NCI-H2227 (cell line): ENCODE measurements around the gene STK32A.

Experiments
- DNase-seq: peaks from one replicate; lab custom pipeline; 2025; ENCODE audit not compliant: unreplicated experiment; lab: John Stamatoyannopoulos, UW

Gene STK32A

DNA sequence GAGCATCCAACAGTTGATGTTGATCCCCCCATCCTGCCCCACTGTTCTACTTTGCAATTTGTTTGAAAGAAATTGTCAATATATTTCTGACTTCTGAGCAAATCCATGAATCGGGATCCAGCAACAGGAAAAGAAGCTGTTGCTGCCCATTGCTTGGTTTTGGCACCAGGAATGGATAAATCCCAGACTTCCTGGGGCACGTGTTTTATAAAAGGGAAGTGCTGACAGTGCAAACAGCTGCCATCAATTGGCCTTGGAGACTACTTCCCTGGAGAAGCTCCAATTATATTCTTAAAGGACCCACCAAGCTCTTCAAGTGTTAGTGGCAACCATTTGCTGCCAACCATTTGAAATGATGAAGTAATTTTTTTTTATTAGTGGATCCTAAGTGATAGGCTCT, 13.7 kb downstream of the STK32A start:
- no peak for DNase-seq

DNA sequence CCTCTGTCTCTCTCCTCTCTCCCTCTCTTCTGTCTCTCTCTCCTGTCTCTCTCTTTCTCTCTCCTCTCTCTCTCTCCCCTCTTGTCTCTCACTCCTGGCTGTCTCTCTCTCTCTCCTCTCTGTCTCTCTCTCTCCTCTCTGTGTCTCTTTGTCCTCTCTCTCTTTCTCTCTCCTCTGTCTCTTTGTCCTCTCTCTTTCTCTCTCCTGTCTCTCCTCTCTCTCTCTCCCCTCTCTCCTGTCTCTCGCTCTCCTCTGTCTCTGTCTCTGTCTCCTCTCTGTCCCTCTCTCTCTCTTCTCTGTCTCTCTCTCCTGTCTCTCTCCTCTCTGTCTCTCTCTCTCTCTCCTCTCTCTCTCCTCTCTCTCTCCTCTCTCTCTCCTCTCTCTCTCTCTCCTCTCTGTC, 25.0 kb downstream of the STK32A start:
- no peak for DNase-seq

DNA sequence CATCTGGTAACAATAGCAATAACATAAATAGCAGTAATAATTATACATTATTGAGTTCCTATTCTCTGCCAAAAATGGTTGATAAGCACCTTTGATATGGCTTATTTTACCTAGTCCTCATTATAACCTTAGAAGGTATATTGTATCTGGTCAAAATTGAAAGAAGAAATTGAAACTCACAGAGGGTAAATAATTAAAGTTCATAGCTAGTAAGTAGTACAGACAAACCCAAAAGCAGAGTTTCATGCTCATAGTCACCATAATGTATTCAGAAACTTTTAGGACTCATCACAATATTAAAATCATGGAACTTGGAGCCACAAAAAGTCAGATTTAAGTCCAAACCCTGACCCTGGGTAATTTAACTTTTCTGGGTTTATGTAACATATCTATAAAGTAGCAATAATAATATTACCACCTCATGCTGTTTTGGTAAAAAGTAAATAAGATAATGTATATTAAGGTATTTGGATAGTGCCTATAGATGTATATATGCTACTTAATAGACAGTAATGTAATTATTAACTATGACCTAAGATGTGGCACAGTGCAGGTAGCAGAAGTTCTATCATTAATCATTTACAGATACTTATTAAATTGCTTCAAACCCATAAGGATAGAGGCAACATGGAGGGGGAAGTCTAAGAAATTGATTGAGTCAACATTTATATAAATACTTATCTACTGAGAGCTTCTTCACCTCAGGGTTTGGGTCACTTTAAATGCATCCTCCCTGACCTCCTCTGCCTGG, 32.4 kb downstream of the STK32A start:
- no peak for DNase-seq

DNA sequence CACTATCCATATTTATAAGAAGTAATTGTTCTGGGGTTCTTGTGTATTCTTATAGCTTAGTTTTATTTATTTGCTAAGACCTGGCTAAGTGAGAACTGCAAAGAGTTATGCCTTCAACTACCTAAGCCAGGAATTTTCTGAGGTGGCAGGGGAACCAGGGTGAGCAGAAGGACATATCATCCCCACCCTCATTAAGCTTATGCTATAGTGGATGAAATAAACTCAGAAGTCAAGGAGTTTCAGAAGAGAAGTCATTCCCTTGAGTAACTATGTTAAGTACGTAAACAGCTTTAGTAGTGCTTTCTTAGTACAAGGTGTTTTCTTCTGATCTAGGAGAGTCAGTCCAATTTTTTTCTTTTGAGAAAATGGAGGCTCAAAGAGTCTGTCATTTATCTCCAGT, 41.7 kb downstream of the STK32A start:
- no peak for DNase-seq

DNA sequence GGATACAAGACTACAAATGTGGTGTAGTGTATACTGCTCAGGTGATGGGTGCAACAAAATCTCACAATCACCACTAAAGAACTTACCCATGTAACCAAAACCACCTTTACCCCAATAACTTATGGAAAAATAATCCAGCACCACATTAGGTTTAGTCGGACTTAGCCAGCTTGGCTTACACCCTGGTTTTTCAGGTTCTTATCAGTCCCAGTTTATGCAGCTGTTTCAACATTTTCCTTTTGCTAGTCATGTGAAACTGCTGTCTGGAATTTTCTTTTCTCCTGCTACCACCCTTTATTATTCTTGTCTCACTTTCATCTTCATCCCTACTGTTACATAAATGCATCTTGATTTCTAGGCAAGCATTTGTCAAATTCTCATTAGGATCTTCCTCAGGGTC, 51.5 kb downstream of the STK32A start:
- DNase-seq: no peak

DNA sequence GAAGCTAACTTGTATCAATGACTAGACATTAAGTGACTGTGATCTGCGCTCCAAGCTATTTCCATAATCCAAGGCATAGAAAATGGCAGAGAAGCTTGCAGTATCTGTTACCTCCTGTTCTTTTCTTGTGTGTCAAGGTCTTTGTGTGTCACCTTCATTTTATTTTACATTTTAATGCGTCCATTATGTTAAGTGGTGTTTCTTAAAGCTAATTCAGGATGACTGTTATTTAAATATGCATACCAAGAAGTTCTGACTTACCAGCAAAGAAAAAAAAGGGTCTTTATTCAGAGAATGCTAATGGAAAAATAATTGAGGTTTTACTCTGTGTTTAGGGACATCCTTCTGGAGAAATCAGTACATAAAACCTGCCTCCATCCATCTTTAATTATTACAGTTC, 52.3 kb downstream of the STK32A start:
- no peak for DNase-seq

DNA sequence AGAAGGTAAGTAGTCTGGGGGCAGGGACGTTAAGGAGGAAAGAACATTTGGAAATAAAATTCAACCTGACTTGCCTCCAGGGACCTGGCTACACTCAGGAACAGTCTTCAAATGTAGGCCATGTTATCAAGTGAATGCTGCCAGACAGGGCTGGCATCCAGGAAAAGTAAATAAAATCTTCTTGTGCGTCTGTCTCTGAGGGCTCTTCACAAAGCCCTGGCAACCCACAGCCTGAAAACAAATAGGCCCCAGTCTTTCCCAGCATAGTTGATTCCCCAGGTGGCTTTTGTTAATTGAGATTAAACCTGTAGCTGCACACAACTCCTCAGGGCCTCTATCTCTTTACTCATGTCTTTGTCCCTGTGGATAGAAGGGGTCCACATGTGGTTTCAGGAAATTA, 55.4 kb downstream of the STK32A start:
- no peak for DNase-seq

DNA sequence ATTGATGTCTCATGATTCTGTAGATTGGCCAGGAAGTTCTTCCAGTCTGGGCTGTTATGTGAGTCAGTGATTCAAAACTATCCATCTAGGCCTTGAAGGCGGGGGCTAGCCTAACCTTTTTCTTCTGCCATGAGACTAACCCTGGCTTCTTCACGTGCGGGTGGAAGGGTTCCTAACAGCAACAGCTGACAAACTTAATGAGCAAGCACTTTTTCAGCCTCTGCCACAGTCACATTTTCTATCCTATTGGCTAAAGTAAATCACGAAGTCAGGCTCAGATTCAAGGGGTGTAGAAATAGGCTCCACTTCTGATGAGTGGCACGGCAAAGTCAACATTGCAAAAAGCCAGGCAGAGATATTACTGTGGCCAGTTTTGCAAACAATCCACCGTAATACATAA, 68.4 kb downstream of the STK32A start:
- no peak for DNase-seq

DNA sequence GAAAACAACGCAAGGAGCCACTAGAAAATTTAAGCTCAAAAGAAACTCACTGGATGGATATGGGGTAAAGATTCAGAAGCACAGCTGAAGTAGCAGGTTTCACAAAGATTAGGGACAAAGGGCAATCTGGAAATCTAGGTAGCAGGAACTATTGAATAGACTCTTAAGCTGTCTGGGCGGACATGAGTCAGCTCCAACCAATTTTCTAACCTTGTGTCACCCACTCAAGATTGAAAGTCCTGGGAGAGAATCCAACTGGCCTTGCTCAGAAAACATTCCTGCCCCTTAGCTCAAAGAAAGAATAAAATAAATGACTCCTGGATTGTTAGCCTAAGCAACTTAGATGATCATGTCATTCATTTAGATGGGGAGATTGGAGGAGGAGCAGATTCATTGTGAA, 69.2 kb downstream of the STK32A start:
- no peak for DNase-seq

DNA sequence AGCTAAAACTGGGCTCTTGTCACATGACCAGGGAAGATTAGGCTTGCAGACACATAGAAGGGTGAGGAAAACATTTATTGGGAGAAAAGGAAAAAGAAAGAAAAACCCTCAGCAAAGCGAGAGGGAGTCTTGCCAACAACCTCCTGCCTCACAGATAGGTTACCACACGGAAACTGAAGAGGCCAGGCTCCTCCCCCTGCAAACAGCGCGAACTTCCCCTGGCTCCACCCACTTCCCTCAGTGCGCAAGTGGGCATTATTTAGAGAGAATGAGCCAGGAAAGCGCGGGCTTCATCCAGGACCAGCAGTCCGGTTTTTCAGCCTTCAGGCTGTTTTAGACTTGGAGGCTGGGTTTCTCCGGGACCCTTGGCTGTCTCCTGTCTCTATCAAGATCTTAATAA, 70.3 kb downstream of the STK32A start:
- DNase-seq: no peak

DNA sequence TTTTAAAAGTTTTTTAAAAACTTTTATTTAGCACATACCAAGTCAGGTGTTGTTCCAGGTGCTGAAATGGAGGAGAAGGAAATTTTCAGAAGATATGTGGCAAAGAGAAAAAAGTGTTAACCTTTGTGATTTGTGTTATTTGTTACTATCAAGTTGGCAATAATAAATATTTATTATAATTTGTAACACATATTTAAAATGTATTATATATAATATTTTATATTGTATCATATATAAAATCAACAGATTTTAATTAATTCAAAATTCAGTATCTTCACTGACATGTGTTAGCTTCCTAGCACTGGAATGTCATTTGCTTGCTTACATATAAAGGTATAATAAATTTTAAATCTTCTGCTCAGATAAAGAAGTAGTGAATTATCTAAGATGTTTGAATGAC, 71.5 kb downstream of the STK32A start:
- no peak for DNase-seq

DNA sequence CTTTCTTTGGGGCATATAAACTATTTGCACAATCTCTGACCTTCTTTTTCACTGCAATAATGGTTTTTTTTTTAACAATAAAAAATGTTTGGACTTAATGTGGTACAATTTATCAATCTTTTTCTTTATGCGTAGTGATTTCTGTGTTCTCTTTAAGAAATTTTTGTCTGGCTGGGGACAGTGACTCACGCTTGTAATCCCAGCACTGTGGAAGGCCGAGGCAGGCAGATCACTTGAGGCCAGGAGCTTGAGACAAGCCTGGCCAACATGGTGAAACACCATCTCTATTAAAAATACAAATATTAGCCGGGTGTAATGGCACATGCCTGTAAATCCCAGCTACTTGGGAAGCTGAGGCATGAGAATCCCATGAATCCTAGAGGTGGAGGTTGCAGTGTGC, 72.3 kb downstream of the STK32A start:
- DNase-seq: no peak

DNA sequence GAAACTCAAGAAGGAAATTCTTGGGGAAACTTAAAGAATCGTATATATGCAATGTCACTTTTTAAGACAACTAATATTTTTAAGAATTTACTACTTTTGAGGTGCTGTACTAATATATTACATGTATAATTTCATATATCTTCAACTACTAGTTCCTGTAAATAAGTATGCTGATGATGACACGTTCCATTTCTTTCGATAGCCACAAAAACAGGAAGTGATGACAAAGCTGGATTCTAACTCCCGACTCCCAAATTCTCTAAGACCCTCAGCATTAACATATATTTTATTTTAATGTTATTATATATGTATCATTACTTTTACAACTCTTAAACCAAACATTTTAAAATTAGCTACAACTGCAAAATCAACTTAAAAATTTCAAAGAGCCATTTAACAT, 74.8 kb downstream of the STK32A start:
- no peak for DNase-seq

DNA sequence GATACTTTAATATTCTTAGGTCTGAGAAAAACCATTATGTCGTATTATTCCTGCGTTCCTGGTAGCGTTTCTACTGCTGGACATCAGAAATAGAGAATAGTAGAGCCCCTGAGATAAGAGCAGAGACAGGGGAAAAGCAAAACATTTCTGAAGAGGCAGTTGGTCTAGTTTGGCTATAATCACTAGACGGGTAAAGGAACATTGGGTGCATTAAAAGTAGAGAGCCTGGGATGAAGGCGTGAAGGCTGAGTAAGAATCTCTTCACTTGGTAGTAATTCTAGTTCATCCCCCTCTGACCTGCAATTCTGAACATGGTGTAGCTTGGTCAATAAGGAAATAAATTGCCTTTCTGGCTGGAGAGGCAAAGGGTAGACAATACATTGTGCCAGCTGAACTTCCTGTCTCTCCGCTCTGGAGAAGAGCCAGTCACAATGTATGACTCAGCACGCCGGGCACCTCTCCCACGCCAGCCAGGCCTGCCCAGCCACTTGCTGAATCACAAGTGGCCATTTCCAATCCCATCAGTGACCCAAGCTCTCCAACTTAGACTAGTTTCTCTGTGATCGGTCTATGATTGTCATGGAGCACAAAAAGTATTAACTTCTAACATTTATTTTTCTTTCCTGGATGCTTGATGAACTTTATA, 75.4 kb downstream of the STK32A start:
- peak; percentile 47 for DNase-seq

DNA sequence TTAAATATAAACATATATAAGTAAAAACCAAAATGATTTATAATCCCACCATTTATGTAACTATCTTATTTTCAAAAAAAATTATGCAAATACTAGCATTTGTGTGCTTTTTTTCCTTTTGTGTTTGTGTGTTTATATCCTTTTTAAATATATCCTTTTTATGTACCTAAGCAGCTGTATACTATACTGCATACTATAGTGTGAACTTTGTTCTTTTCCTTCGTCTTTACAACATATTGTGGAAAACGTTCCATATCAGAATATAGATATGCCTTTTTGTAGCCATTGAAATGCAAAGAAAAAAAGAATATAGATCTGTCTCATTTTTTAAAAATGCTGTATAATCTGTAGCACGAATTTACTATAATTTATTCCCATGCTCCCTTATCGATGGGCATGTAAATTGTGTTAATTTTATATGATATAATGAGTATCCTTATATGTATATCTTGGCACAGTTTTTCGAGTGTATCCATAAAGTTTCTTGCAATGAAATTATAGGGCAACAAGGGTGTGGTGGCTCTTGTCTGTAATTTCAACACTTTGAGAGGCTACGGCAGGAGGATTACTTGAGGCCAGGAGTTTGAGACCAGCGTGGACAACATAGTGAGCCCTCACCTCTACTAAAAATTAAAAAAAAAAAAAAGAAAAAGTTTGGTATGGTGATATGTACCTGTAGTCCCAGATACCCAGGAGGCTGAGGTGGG, 83.3 kb downstream of the STK32A start:
- DNase-seq: no peak

DNA sequence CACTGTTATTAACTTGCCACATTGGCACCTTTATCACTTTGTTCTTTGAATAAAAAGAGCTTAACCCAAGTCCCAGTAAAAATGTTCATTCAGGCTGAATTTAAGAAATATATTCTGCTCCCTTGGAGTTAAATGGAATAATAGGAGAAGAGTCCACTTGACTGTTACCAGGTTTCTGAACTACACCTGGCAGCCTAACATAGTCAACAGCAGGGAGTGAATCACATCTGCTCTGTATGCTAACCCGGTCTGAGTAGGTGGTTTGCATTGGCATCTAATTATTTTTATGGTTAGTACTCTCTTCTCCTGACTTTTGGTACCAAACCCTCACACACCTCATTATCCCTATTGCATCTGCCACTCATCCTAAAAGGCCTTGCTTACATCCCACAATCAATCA, 86.7 kb downstream of the STK32A start:
- DNase-seq: peak; percentile 42

DNA sequence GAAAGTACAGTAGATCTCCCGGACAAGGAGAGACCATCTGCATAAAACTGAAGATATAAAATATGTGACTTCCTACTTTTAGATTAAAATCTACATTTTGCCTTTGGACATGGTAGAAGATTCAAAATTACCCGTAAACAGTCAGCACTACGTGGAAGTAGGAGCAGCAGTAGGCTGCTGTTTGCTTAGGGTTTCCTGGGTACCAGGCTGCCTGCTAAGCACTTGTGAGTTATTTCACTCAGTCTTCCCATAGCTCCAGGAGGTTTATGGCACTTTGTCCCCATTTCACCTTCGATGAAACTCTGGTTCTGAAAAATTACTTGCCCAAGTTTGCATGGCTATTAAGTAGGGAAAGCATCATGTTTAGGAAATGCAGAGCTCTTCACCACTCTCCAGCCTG, 92.6 kb downstream of the STK32A start:
- no peak for DNase-seq

DNA sequence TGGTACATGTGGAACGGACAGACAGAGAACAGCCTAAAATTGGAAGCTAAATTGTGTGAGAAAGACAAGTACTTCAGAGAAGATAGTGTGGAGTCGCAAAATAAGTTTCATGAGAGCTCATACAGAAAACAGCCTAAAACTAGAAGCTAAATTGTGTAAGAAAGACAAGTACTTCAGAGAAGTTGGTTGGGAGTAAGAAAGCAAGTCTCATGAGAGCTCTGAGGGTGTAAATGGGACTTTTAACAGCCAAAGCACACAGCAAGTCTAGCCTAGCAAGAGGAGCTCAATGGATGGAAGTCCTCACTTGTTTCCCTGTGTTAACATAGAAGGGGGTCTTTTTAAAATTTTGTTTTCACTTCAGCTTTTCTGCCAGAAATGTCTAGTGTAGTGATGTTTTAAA, 93.1 kb downstream of the STK32A start:
- DNase-seq: no peak

DNA sequence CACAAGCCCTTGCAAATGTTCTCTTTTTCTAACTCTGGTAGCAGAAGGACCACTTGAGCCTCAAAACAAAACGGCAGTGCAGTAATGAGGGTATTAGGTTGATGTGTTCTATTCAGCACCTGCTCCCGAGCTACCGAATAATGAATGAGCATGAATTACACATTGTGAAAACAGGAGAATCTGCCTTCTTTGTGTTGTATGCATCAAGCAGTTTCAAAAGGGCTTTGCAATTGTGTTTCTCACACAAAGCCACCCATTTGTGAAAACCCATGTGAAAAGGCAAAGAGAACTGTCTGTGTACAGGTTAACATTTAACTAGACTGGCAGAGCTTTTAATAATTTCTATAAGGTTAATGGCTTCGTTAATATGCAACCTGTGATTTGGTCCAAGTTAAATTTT, 97.8 kb downstream of the STK32A start:
- DNase-seq: peak; percentile 55

DNA sequence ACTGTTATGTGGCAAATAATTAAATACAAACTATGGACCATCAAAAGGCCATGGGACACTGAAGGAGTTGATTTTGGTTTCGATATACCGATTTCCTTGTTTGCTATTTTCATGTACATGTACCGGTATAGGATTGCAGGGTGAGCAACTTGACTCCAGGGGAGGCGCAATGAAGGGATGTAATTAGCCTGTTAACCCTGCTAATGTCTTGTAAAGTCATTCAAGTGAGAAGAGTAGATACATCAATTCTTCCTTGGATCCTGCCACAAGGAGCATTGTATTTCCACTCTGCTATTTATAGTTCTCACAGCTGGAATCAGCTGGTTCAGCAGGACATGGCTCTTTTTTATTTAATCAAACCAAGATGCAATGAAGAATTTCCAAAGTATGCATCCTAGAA, 102.0 kb downstream of the STK32A start:
- DNase-seq: peak; percentile 72

DNA sequence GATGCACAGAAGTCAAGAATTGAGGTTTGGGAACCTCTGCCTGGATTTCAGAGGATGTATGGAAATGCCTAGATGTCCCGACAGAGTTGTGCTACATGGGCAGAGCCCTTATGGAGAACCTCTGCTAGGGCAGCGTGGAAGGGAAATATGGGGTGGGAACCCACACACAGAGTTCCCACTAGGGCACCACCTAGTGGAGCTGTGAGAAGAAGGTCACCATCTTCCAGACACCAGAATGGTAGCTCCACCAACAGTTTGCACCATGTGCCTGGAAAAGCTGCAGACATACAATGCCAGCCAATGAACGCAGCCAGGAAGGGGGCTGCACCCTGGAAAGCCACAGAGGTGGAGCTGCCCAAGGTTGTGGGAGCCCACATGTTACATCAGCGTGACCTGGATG, 104.5 kb downstream of the STK32A start:
- DNase-seq: no peak

DNA sequence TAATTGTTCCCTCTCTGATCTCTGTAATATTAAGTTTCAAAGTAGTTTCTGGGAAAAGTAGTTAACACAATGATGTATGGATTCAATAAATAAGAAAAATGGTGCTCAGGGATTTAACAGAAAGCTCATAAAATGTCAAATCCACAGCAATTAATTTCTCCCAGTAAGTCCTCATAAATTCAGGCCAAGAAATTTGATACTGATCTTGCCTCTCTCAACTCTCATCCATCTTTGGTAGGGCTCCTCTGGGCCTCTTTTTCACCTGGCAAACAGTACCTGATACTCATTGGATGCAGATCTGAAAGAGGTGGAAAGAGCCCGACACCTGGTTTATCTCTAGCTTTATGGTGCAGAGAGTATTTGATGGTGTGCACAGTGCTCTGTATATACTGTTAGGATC, 106.1 kb downstream of the STK32A start:
- no peak for DNase-seq
